ENCODE measurements around the gene CNTNAP2. TPM values are rescaled to one million over a fixed set of nuclear protein-coding genes. Genes with fewer than 3 reads are reported as not detected.

Gene CNTNAP2
- total RNA-seq, 1 experiment from 2014 or later = 64.5 TPM

DNA sequence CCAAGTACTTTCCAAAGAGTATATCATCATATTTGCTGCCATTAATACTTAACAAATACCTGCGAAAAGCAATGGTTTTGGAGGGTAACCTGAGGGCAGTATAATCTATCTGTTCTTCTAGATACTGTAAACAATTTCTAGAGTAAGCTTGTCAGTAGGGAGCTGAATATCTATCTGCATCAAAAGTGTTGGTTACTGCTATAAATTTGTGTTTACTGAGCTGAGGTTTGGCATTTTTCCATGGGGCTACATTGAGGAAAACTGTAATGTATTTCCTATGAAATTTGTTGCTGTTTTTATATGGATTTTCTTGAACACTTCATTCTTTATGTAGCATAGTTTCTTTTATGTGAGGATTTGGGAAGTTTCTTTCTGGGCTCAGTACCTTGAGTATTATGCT, 913.4 kb downstream of the CNTNAP2 start:
- Histone ChIP-seq H3K23ac (ENCODE audit: insufficient read length, low read depth, low read length) (no peak overlapping the region), H2BK15ac (ENCODE audit: low read depth, low read length) (no peak overlapping the region), H4K91ac (ENCODE audit: insufficient read length, low read depth, low read length) (no peak overlapping the region), H3K27me3 (ENCODE audit: insufficient read depth, low read length) (no peaks in the 10 kb centered on the region), H3K14ac (ENCODE audit: insufficient read depth, low read length) (no peak overlapping the region), H3K27ac (ENCODE audit: insufficient read length, low read depth, low read length) (no peak overlapping the region), H4K8ac (replicated peaks; ENCODE audit: insufficient read length, low read depth, low read length) (no peak overlapping the region), H2BK12ac (ENCODE audit: insufficient read length, low read depth, low read length) (no peak overlapping the region), H3K79me1 (ENCODE audit: insufficient read depth, low read depth, low read length, poor library complexity, severe bottlenecking) (no peaks in the 10 kb centered on the region), H2BK20ac (ENCODE audit: low read depth, low read length, poor library complexity, severe bottlenecking) (no peak overlapping the region), H3K79me2 (ENCODE audit: insufficient read depth, low read length) (no peaks in the 10 kb centered on the region), H3K4me2 (ENCODE audit: insufficient read depth, insufficient read length, low read length) (no peak overlapping the region), H3K9ac (ENCODE audit: extremely low read depth, insufficient read length, low read length) (no peak overlapping the region), H3K18ac (ENCODE audit: insufficient read length, low read depth, low read length) (no peak overlapping the region), H2BK5ac (ENCODE audit: insufficient read length, low read length) (no peak overlapping the region), H3K9me3 (ENCODE audit: control insufficient read depth, low read depth, low read length) (no peaks in the 10 kb centered on the region), H3K56ac (ENCODE audit: insufficient read length, low read depth, low read length) (no peak overlapping the region), H3K4me1 (ENCODE audit: insufficient read depth, low read length) (no peaks in the 10 kb centered on the region), H4K20me1 (ENCODE audit: control insufficient read depth, insufficient read depth, insufficient read length) (no peaks in the 10 kb centered on the region), H2AFZ (ENCODE audit: low read length) (no peak overlapping the region), H4K5ac (ENCODE audit: insufficient read length, low read depth, low read length) (no peak overlapping the region), H2BK120ac (ENCODE audit: low read depth, low read length, poor library complexity, severe bottlenecking) (no peak overlapping the region), H3T11ph (ENCODE audit: low read length) (no peak overlapping the region), H3K23me2 (ENCODE audit: insufficient read length, low read depth, low read length, poor library complexity, severe bottlenecking) (no peaks in the 10 kb centered on the region), H3K4ac (ENCODE audit: low read depth, low read length) (no peak overlapping the region), H2AK5ac (ENCODE audit: insufficient read length, low read length) (no peak overlapping the region)
- no peak overlapping the region for H3K4me3 Mint-ChIP-seq
- H3K36me3 Mint-ChIP-seq (ENCODE audit: insufficient read depth in 1 of 3, low read depth in 3 of 3) = no peaks in the 10 kb centered on the region
- peaks cover 0 to 2% of the 10 kb centered on the region in 2 experiments; a peak in 1 of 4 replicates for H3K4me1 Mint-ChIP-seq
- H3K27me3 Mint-ChIP-seq (ENCODE audit: low read depth) = no peaks in the 10 kb centered on the region
- H3K27ac Mint-ChIP-seq = no peak overlapping the region
- no peaks in the 10 kb centered on the region for H3K9me3 Mint-ChIP-seq
- no CpG with 5 or more reads among the region's 1 CpG for WGBS (ENCODE audit: extremely low coverage, insufficient read length, low lambda C conversion rate)
- TF ChIP-seq, protein P1, sequence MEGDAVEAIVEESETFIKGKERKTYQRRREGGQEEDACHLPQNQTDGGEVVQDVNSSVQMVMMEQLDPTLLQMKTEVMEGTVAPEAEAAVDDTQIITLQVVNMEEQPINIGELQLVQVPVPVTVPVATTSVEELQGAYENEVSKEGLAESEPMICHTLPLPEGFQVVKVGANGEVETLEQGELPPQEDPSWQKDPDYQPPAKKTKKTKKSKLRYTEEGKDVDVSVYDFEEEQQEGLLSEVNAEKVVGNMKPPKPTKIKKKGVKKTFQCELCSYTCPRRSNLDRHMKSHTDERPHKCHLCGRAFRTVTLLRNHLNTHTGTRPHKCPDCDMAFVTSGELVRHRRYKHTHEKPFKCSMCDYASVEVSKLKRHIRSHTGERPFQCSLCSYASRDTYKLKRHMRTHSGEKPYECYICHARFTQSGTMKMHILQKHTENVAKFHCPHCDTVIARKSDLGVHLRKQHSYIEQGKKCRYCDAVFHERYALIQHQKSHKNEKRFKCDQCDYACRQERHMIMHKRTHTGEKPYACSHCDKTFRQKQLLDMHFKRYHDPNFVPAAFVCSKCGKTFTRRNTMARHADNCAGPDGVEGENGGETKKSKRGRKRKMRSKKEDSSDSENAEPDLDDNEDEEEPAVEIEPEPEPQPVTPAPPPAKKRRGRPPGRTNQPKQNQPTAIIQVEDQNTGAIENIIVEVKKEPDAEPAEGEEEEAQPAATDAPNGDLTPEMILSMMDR (conservative IDR thresholded peaks at IDR 0.05) = no peak
- no peak for DNase-seq
